ENCODE results near the gene RNF130. TPM values are rescaled to one million over a fixed set of nuclear protein-coding genes. Genes with fewer than 3 reads are reported as not detected.

The RNF130 gene
- total RNA-seq, 1 donor from 2014 or later, result 29.8 TPM

- Histone ChIP-seq H3K79me2 (ENCODE audit: insufficient read depth, low read length) (no peaks in the 10 kb centered on the region), H3K36me3 (ENCODE audit: insufficient read depth, low read length) (no peaks in the 10 kb centered on the region), H3K4me3 (ENCODE audit: insufficient read depth, low read depth, low read length) (no peak overlapping the region), H3K27me3 (ENCODE audit: insufficient read depth, low read length) (no peaks in the 10 kb centered on the region), H3K4me2 (ENCODE audit: low read length) (no peak overlapping the region), H3K27ac (ENCODE audit: low read depth, low read length) (no peak overlapping the region), H3K9ac (ENCODE audit: low read length) (no peak overlapping the region), H4K20me1 (ENCODE audit: insufficient read depth, low read length) (no peaks in the 10 kb centered on the region), H3K4me1 (ENCODE audit: insufficient read depth, low read length) (no peaks in the 10 kb centered on the region), H3K9me3 (ENCODE audit: insufficient read depth, low read depth, low read length) (no peaks in the 10 kb centered on the region), H2AFZ (ENCODE audit: low read depth, low read length) (no peak overlapping the region)
- H3K4me3 Mint-ChIP-seq (ENCODE audit: unreplicated experiment), result no peak overlapping the region
- H3K27ac Mint-ChIP-seq (ENCODE audit: unreplicated experiment), result no peak overlapping the region
- H3K36me3 Mint-ChIP-seq (ENCODE audit: low read depth, unreplicated experiment), result peaks cover 2% of the 10 kb centered on the region
- H3K9me3 Mint-ChIP-seq (ENCODE audit: unreplicated experiment), result peaks cover 2% of the 10 kb centered on the region
- no peak for FAIRE-seq
- H3K27me3 Mint-ChIP-seq (ENCODE audit: low read depth, unreplicated experiment), result peaks cover 7% of the 10 kb centered on the region
- TF ChIP-seq EZH2 (IDR thresholded peaks at IDR 0.05; ENCODE audit: insufficient read depth, low read length), result no peak
- no peak for TF ChIP-seq CTCF (IDR thresholded peaks at IDR 0.05; ENCODE audit: insufficient read depth, low read depth, low read length)
- DNase-seq (ENCODE audit: low read depth), result no peak
- H3K4me1 Mint-ChIP-seq (ENCODE audit: low read depth, unreplicated experiment), result peaks cover 3% of the 10 kb centered on the region
Observed at GRCh38 chr5:180082633-180083420, 11.3 kb upstream of the RNF130 start.

- H3K4me1 Mint-ChIP-seq (ENCODE audit: low read depth, unreplicated experiment), result peaks cover 3% of the 10 kb centered on the region
- H3K9me3 ChIP-seq (ENCODE audit: insufficient read depth, low read depth, low read length), result no peaks in the 10 kb centered on the region
- H3K4me3 Mint-ChIP-seq (ENCODE audit: unreplicated experiment), result no peak overlapping the region
- no peaks in the 10 kb centered on the region for H4K20me1 ChIP-seq (ENCODE audit: insufficient read depth, low read length)
- H3K27me3 ChIP-seq (ENCODE audit: insufficient read depth, low read length), result no peaks in the 10 kb centered on the region
- no peak overlapping the region for H3K27ac Mint-ChIP-seq (ENCODE audit: unreplicated experiment)
- no peak overlapping the region for H3K4me3 ChIP-seq (ENCODE audit: insufficient read depth, low read depth, low read length)
- H3K4me1 ChIP-seq (ENCODE audit: insufficient read depth, low read length), result no peaks in the 10 kb centered on the region
- FAIRE-seq (no peak), DNase-seq (ENCODE audit: low read depth) (no peak)
- H3K9me3 Mint-ChIP-seq (ENCODE audit: unreplicated experiment), result peaks cover 2% of the 10 kb centered on the region
- H3K79me2 ChIP-seq (ENCODE audit: insufficient read depth, low read length), result no peaks in the 10 kb centered on the region
- no peak overlapping the region for H2AFZ ChIP-seq (ENCODE audit: low read depth, low read length)
- no peaks in the 10 kb centered on the region for H3K36me3 ChIP-seq (ENCODE audit: insufficient read depth, low read length)
- TF ChIP-seq CTCF (IDR thresholded peaks at IDR 0.05; ENCODE audit: insufficient read depth, low read depth, low read length) (no peak), EZH2 (IDR thresholded peaks at IDR 0.05; ENCODE audit: insufficient read depth, low read length) (no peak)
- peaks cover 7% of the 10 kb centered on the region for H3K27me3 Mint-ChIP-seq (ENCODE audit: low read depth, unreplicated experiment)
- no peak overlapping the region for H3K4me2 ChIP-seq (ENCODE audit: low read length)
- no peak overlapping the region for H3K9ac ChIP-seq (ENCODE audit: low read length)
- no peaks in the 10 kb centered on the region for H3K36me3 Mint-ChIP-seq (ENCODE audit: low read depth, unreplicated experiment)
- no peak overlapping the region for H3K27ac ChIP-seq (ENCODE audit: low read depth, low read length)
Observed at GRCh38 chr5:180081481-180081880, 9.9 kb upstream of the RNF130 start.

Measured in astrocyte (in vitro differentiated cells and primary cell).